ENCODE measurements around the gene USP44. TPM values are rescaled to one million over a fixed set of nuclear protein-coding genes. Genes with fewer than 3 reads are reported as not detected.

USP44 gene
- total and polyA plus RNA-seq, 2 of the 13 experiments (the other 11 are each of a cell fraction or from before 2014, with no cell fraction given), result 0.05 to 0.07 TPM

GRCh38 chr12:95473884-95474659 is 77.2 kb downstream of the USP44 start, which contains the start of gene METAP2 (continued):
- no peak for TF ChIP-seq ADNP (CRISPR knock-in tag; IDR thresholded peaks at IDR 0.05)
- TF ChIP-seq ZMAT5 (CRISPR knock-in tag; IDR thresholded peaks at IDR 0.05; ENCODE audit: borderline replicate concordance, low read depth), result no peak
- peak; percentile 35; the same call in 1 of the 2 replicates for TF ChIP-seq TOE1 (CRISPR knock-in tag; IDR thresholded peaks at IDR 0.05)
- TF ChIP-seq FUBP1 (CRISPR knock-in tag; IDR thresholded peaks at IDR 0.05; ENCODE audit: borderline replicate concordance), result no peak
- TF ChIP-seq, protein P1, sequence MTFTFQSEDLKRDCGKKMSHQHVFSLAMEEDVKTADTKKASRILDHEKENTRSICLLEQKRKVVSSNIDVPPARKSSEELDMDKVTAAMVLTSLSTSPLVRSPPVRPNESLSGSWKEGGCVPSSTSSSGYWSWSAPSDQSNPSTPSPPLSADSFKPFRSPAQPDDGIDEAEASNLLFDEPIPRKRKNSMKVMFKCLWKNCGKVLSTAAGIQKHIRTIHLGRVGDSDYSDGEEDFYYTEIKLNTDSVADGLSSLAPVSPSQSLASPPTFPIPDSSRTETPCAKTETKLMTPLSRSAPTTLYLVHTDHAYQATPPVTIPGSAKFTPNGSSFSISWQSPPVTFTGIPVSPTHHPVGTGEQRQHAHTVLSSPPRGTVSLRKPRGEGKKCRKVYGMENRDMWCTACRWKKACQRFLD (CRISPR knock-in tag; IDR thresholded peaks at IDR 0.05; ENCODE audit: borderline replicate concordance), result no peak; the same call in 1 of the 2 replicates
- TF ChIP-seq ZNF263 (CRISPR knock-in tag; IDR thresholded peaks at IDR 0.05), result peak; percentile 45
- peak; percentile 41; the same call in 1 of the 2 replicates for TF ChIP-seq ZNF747 (CRISPR knock-in tag; IDR thresholded peaks at IDR 0.05; ENCODE audit: borderline replicate concordance)
- peak; percentile 95 for TF ChIP-seq CSRNP1 (CRISPR knock-in tag; IDR thresholded peaks at IDR 0.05)
- TF ChIP-seq, protein P2, sequence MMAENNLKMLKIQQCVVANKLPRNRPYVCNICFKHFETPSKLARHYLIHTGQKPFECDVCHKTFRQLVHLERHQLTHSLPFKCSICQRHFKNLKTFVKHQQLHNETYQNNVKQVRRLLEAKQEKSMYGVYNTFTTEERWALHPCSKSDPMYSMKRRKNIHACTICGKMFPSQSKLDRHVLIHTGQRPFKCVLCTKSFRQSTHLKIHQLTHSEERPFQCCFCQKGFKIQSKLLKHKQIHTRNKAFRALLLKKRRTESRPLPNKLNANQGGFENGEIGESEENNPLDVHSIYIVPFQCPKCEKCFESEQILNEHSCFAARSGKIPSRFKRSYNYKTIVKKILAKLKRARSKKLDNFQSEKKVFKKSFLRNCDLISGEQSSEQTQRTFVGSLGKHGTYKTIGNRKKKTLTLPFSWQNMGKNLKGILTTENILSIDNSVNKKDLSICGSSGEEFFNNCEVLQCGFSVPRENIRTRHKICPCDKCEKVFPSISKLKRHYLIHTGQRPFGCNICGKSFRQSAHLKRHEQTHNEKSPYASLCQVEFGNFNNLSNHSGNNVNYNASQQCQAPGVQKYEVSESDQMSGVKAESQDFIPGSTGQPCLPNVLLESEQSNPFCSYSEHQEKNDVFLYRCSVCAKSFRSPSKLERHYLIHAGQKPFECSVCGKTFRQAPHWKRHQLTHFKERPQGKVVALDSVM (CRISPR knock-in tag; IDR thresholded peaks at IDR 0.05), result peak; percentile 77
- TF ChIP-seq MTF1 (CRISPR knock-in tag; IDR thresholded peaks at IDR 0.05), result no peak
- no peak for TF ChIP-seq LRRFIP1 (CRISPR knock-in tag; conservative IDR thresholded peaks at IDR 0.05)
- TF ChIP-seq GABPB1 (CRISPR knock-in tag; IDR thresholded peaks at IDR 0.05), result peak; percentile 100
- TF ChIP-seq CCAR2 (optimal IDR thresholded peaks at IDR 0.05; ENCODE audit: low read depth, low read length), result no peak
- TF ChIP-seq FOXC1 (CRISPR knock-in tag; IDR thresholded peaks at IDR 0.05; ENCODE audit: borderline replicate concordance), result peak; percentile 94
- TF ChIP-seq SNAPC5 (CRISPR knock-in tag; IDR thresholded peaks at IDR 0.05; ENCODE audit: borderline replicate concordance), result 0 out of 2 replicates have a peak, but pooled peaks have one; percentile 46
- TF ChIP-seq YY1 (IDR thresholded peaks at IDR 0.05; ENCODE audit: insufficient read depth, insufficient replicate concordance, low read depth, low read length), result peak; percentile 93
- TF ChIP-seq PAX8 (CRISPR knock-in tag; IDR thresholded peaks at IDR 0.05; ENCODE audit: borderline replicate concordance), result peak; percentile 41; the same call in 1 of the 2 replicates

Data from HepG2 (cell line).